IMR-90 (cell line): ENCODE data around the gene ZNF654. TPM values are rescaled to one million over a fixed set of nuclear protein-coding genes. Genes with fewer than 3 reads are reported as not detected.

Experiments
- ATAC-seq: fragments of 200-7000 bp; cut with Tn5 transposase; 2 replicates; pipeline ENCODE4 v1.9.1; 2020; ENCODE audit warnings: low read depth, mild to moderate bottlenecking, moderate library complexity
- BruUV-seq: library from RNA; stranded (reverse); fragments of 400-500 nt; replicated peaks from 2 replicates; lab custom pipeline; 2021; lab: Mats Ljungman, UMichigan
- CTCF ChIA-PET: fragments of 300-600 bp; formaldehyde crosslinking; extraction: SDS; loops from one replicate; lab custom pipeline; 2021; ENCODE audit warnings: antibody characterized with exemption; lab: Yijun Ruan, JAX
- POLR2A ChIA-PET: fragments of 300-600 bp; sonication (Branson Sonifier 250); formaldehyde crosslinking; loops from one replicate; lab custom pipeline; 2022; ENCODE audit warnings: antibody characterized with exemption; ENCODE audit not compliant: unreplicated experiment; lab: Charles Lee
- DNase-seq: peaks from one replicate; pipeline ENCODE4 v3.0.0; 2013
- H2AFZ ChIP-seq: replicated peaks from 2 replicates; pipeline ENCODE3; 2013; ENCODE audit warnings: low read length, mild to moderate bottlenecking; ENCODE audit not compliant: poor library complexity
- H2AK5ac ChIP-seq: 2 replicates; pipeline ENCODE4 v1.6.1; 2013; ENCODE audit warnings: low read depth, low read length, inconsistent platforms
- H2AK9ac ChIP-seq: replicated peaks from 2 replicates; pipeline ENCODE3; 2013; ENCODE audit warnings: mild to moderate bottlenecking, low read depth, low read length, moderate library complexity; ENCODE audit not compliant: poor library complexity
- H2BK120ac ChIP-seq: 2 replicates; pipeline ENCODE4 v1.6.1; 2013; ENCODE audit warnings: low read depth, low read length, inconsistent platforms
- H2BK15ac ChIP-seq: 3 replicates; pipeline ENCODE4 v1.6.1; 2013; ENCODE audit warnings: low read depth, low read length, inconsistent platforms
- H2BK20ac ChIP-seq: 2 replicates; pipeline ENCODE4 v1.6.1; 2013; ENCODE audit warnings: low read depth, mild to moderate bottlenecking, inconsistent platforms, low read length, moderate library complexity
- H2BK5ac ChIP-seq: 2 replicates; pipeline ENCODE4 v1.6.1; 2013; ENCODE audit warnings: mild to moderate bottlenecking, low read depth, low read length, inconsistent platforms; ENCODE audit not compliant: poor library complexity, severe bottlenecking
- H3K14ac ChIP-seq: replicated peaks from 2 replicates; pipeline ENCODE4 v1.6.1; 2013; ENCODE audit warnings: low read depth, low read length, inconsistent platforms
- H3K18ac ChIP-seq: 2 replicates; pipeline ENCODE4 v1.6.1; 2013; ENCODE audit warnings: low read depth, low read length, control low read depth
- H3K23ac ChIP-seq: 2 replicates; pipeline ENCODE4 v1.6.1; 2013; ENCODE audit warnings: low read depth, low read length, inconsistent platforms
- H3K27ac ChIP-seq: 2 replicates; pipeline ENCODE4 v1.5.1; 2013; ENCODE audit warnings: mild to moderate bottlenecking, control low read depth, low read length; ENCODE audit not compliant: insufficient read depth
- H3K27me3 ChIP-seq: 2 replicates; pipeline ENCODE4 v1.6.1; 2013; ENCODE audit warnings: low read length; ENCODE audit not compliant: control insufficient read depth, insufficient read depth
- H3K36me3 ChIP-seq: 2 replicates; pipeline ENCODE4 v1.6.1; 2013; ENCODE audit warnings: low read length, mixed read lengths; ENCODE audit not compliant: control insufficient read depth, insufficient read depth
- H3K4ac ChIP-seq: 2 replicates; pipeline ENCODE4 v1.6.1; 2013; ENCODE audit warnings: low read depth, low read length, inconsistent platforms
- H3K4me1 ChIP-seq: 2 replicates; pipeline ENCODE4 v1.6.1; 2013; ENCODE audit warnings: low read length, mixed read lengths; ENCODE audit not compliant: control insufficient read depth, insufficient read depth
- H3K4me2 ChIP-seq: 2 replicates; pipeline ENCODE4 v1.6.1; 2013; ENCODE audit warnings: low read depth, mild to moderate bottlenecking, control low read depth, low read length, moderate library complexity
- H3K4me3 ChIP-seq: 2 replicates; pipeline ENCODE4 v1.5.1; 2013; ENCODE audit warnings: low read depth, mild to moderate bottlenecking, control low read depth, low read length, moderate library complexity; ENCODE audit not compliant: insufficient read depth
- H3K56ac ChIP-seq: 2 replicates; pipeline ENCODE4 v1.6.1; 2013; ENCODE audit warnings: low read length, inconsistent platforms; ENCODE audit not compliant: insufficient read depth; ENCODE audit errors: extremely low read depth
- H3K79me1 ChIP-seq, 2 experiments: 2 replicates each; pipeline ENCODE4 v1.6.1; 2013; ENCODE audit warnings: low read length in 2 of 2, inconsistent platforms in 1 of 2, low read depth in 1 of 2
- H3K9ac ChIP-seq: 2 replicates; pipeline ENCODE4 v1.6.1; 2013; ENCODE audit warnings: low read depth, low read length, control low read depth
- H3K9me1 ChIP-seq: 2 replicates; pipeline ENCODE4 v1.6.1; 2013; ENCODE audit warnings: low read length, inconsistent platforms; ENCODE audit not compliant: insufficient read depth
- H3K9me3 ChIP-seq: 2 replicates; pipeline ENCODE4 v1.6.1; 2013; ENCODE audit warnings: low read length; ENCODE audit not compliant: control insufficient read depth, insufficient read depth
- H4K20me1 ChIP-seq: 2 replicates; pipeline ENCODE4 v1.6.1; 2013; ENCODE audit warnings: low read length, inconsistent platforms; ENCODE audit not compliant: insufficient read depth
- H4K5ac ChIP-seq: 2 replicates; pipeline ENCODE4 v1.6.1; 2013; ENCODE audit warnings: mild to moderate bottlenecking, low read depth, low read length, control low read depth
- H4K8ac ChIP-seq, 2 experiments: 2 replicates each; pipeline ENCODE4 v1.6.1; 2013; ENCODE audit warnings: low read depth in 2 of 2, low read length in 2 of 2, control low read depth in 1 of 2, inconsistent platforms in 1 of 2
- H4K91ac ChIP-seq: 2 replicates; pipeline ENCODE4 v1.6.1; 2013; ENCODE audit warnings: low read depth, low read length, inconsistent platforms; ENCODE audit not compliant: insufficient read depth
- BHLHE40 ChIP-seq: fragments of 150-350 bp; IDR thresholded peaks from 2 replicates; pipeline ENCODE4 v1.6.1; 2016; ENCODE audit warnings: mild to moderate bottlenecking, low read depth, low read length
- CEBPB ChIP-seq: IDR thresholded peaks from 2 replicates; pipeline ENCODE4 v1.6.1; 2012; ENCODE audit warnings: low read depth, low read length, improper control_type of control experiment
- CHD1 ChIP-seq: IDR thresholded peaks from 2 replicates; pipeline ENCODE4 v1.6.1; 2012; ENCODE audit warnings: low read depth, low read length, improper control_type of control experiment
- ELK1 ChIP-seq: fragments of 150-350 bp; IDR thresholded peaks from 2 replicates; pipeline ENCODE4 v1.6.1; 2016; ENCODE audit warnings: low read depth, mild to moderate bottlenecking, low read length, moderate library complexity, borderline replicate concordance
- FOS ChIP-seq: fragments of 150-350 bp; IDR thresholded peaks from 2 replicates; pipeline ENCODE4 v1.6.1; 2016; ENCODE audit warnings: low read depth, low read length
- MAFK ChIP-seq: IDR thresholded peaks from 2 replicates; pipeline ENCODE4 v1.6.1; 2012; ENCODE audit warnings: low read depth, low read length, improper control_type of control experiment
- POLR2A ChIP-seq: IDR thresholded peaks from 2 replicates; pipeline ENCODE4 v1.6.1; 2012; ENCODE audit warnings: mild to moderate bottlenecking, low read depth, low read length
- RFX5 ChIP-seq: IDR thresholded peaks from 2 replicates; pipeline ENCODE4 v1.8.0; 2012; ENCODE audit warnings: low read depth, mild to moderate bottlenecking, low read length, moderate library complexity
- WGBS, 2 experiments: methylation state at CpG; one replicate each; pipeline versions ENCODE4 v1.1.5 to v1.1.7; 2013; ENCODE audit warnings: missing lambda C conversion rate in 2 of 2; ENCODE audit not compliant: insufficient read length in 1 of 2; ENCODE audit errors: extremely low coverage in 2 of 2; 5-methylcytosine and 5-hydroxymethylcytosine counted together
- dilution Hi-C: fragments of 300-500 bp; cut with HindIII; formaldehyde crosslinking; loops from one replicate; pipeline ENCODE4 v1.14.3; 2018; ENCODE audit warnings: low sequenced_read_pairs; ENCODE audit not compliant: unreplicated experiment
- in situ Hi-C: fragments of 300-500 bp; cut with MboI; formaldehyde crosslinking; loops from 3 replicates; pipeline ENCODE4 v1.14.3; 2019; ENCODE audit warnings: low sequenced_read_pairs, inconsistent platforms, mixed read lengths
- intact Hi-C: fragments of 100-400 bp; cut with micrococcal nuclease; formaldehyde crosslinking; loops from 2 replicates; pipeline ENCODE4 v1.10.0; 2022
- polyA plus RNA-seq, 3 experiments: library from polyadenylated mRNA; depleted of rRNA; stranded (reverse); fragments of >200 nt; gene quantifications; 2 replicates each; pipeline ENCODE4 v1.2.3, GENCODE V29; 2012; ENCODE audit warnings: low replicate concordance in 1 of 3
- total RNA-seq: library from RNA; depleted of rRNA; stranded (reverse); fragments of >200 nt; gene quantifications from 2 replicates; pipeline ENCODE4 v1.2.3, GENCODE V29; 2012

Gene ZNF654
- total and polyA plus RNA-seq, 2 of the 4 experiments (the other 2 are of a cell fraction): 3.3 to 11.5 TPM

DNA sequence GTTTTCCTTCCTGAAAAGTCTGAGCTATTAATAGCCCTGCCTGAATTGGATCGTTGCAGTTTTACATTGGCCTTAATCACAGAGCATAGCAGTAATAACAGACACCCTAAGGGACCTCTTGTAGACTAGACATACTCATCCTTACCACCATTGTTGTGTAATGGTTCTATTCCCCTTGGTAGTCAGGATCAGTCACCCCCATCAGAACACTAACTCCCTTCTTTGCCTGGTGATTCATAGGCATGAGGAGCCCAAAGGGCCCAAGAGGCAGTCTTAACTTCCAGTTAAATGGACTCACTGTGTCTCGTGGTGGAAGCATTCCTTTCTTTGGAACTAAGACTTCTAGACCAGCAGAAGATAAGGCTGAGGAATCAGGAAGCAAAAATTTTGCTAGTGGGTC is 20.5 kb upstream of the ZNF654 start:
- no peak overlapping the region for H3K14ac ChIP-seq
- intact Hi-C loops (no loop called here), in situ Hi-C loops (no loop called here), dilution Hi-C loops (no loop called here)
- H3K27ac ChIP-seq: no peak overlapping the region
- TF ChIP-seq ELK1 (no peak), FOS (0 out of 2 replicates have a peak, but pooled peaks have one; percentile 12), BHLHE40 (0 out of 2 replicates have a peak, but pooled peaks have one; percentile 23), MAFK (no peak), CHD1 (no peak), RFX5 (no peak), CEBPB (peak; percentile 83), POLR2A (no peak)
- H4K5ac ChIP-seq: no peak overlapping the region
- H3K18ac ChIP-seq: no peak overlapping the region
- CTCF ChIA-PET: interaction anchor here (0.5 kb wide), 1 partner anchor 25 kb away, joined by 3 read pairs; no protein-coding TSS in a partner anchor
- no peak overlapping the region for H3K4me3 ChIP-seq
- H3K4ac ChIP-seq: no peak overlapping the region
- no peak overlapping the region for H2BK120ac ChIP-seq
- H2BK20ac ChIP-seq: no peak overlapping the region
- no peak overlapping the region for H2BK5ac ChIP-seq
- no CpG with 5 or more reads among the region's 2 CpGs for WGBS, 2 experiments
- no peaks in the 10 kb centered on the region for H3K27me3 ChIP-seq
- H3K9me3 ChIP-seq: no peaks in the 10 kb centered on the region
- no peaks in the 10 kb centered on the region for H3K9me1 ChIP-seq
- no peaks in the 10 kb centered on the region for H3K36me3 ChIP-seq
- DNase-seq: peak; percentile 80
- no peaks in the 10 kb centered on the region for H3K4me1 ChIP-seq
- H2AK9ac ChIP-seq: no peak overlapping the region
- ATAC-seq: peak; percentile 60; the same call in 1 of the 2 replicates
- H4K20me1 ChIP-seq: no peaks in the 10 kb centered on the region
- no TSS peak for BruUV-seq
- H3K23ac ChIP-seq: no peak overlapping the region
- no peak overlapping the region for H2AK5ac ChIP-seq
- no peak overlapping the region for H3K9ac ChIP-seq
- H3K79me1 ChIP-seq: no peaks in the 10 kb centered on the region
- no peak overlapping the region for H4K8ac ChIP-seq
- no peak overlapping the region for H2BK15ac ChIP-seq
- no peak overlapping the region for H4K91ac ChIP-seq
- H3K56ac ChIP-seq: no peak overlapping the region
- no peak overlapping the region for H2AFZ ChIP-seq
- POLR2A ChIA-PET: interaction anchor here (0.6 kb wide), 1 partner anchor 18 kb away, joined by 3 read pairs; no protein-coding TSS in a partner anchor
- H3K4me2 ChIP-seq: no peak overlapping the region
